Epithelial cell of esophagus (primary cell): ENCODE results near the gene ACTMAP.

ENCODE experiments used
- DNase-seq: peaks from one replicate; pipeline ENCODE4 v3.0.0; 2010; ENCODE audit warnings: low read depth
- H3K4me3 ChIP-seq: 2 replicates; pipeline ENCODE4 v1.5.1; 2011; ENCODE audit warnings: mild to moderate bottlenecking, low read length, control low read depth
- CTCF ChIP-seq: IDR thresholded peaks from 2 replicates; pipeline ENCODE4 v1.5.1; 2011; ENCODE audit warnings: low read depth, mild to moderate bottlenecking, low read length, control low read depth, inconsistent platforms; ENCODE audit not compliant: insufficient read depth; ENCODE audit errors: missing control alignments

ACTMAP gene

GRCh38 chr19:40754611-40755247 lies 4.5 kb upstream of the ACTMAP start:
- no peak for TF ChIP-seq CTCF
- peak; percentile 55 for DNase-seq
- no peak overlapping the region for H3K4me3 ChIP-seq

DNA sequence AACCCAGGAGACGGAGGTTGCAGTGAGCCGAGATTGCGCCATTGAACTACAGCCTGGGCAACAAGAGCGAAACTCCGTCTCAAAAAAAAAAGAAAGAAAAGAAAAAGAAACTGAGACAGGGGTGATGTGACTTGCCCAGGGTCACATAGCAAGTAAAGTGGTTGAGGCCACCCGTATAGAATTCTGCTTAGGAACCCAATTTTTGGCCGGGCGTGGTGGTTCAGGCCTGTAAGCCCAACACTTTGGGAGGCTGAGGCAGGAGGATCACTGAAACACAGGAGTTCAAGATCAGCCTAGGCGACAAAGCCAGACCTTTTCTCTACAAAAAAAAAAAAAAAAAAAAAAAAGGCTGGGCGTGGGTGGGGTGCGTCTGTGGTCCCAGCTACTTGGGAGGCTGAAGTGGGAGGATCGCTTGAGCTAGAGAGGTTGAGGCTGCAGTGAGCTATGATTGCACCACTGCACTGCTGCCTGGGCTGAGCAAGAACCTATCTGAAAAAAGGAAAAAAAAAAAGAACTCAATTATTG lies 2.0 kb upstream of the ACTMAP start:
- DNase-seq = no peak
- no peak for TF ChIP-seq CTCF

GRCh38 chr19:40750874-40751537 lies 729 bp upstream of the ACTMAP start, which contains the start of gene SNRPA:
Gene SNRPA, plus strand, starts transcription at chr19:40751203. Its CDS starts 206 bp downstream, at chr19:40751409.
- peak within 1 kb of the TSS; percentile 99 for H3K4me3 ChIP-seq
- DNase-seq = peak; percentile 98
- no peak for TF ChIP-seq CTCF

More for the DNA sequence above, 2.0 kb upstream of the ACTMAP start:
- peak overlapping the region; percentile 99 for H3K4me3 ChIP-seq

- DNase-seq = no peak
- TF ChIP-seq CTCF = no peak
- no peak overlapping the region for H3K4me3 ChIP-seq
Observed at GRCh38 chr19:40747536-40747935, 2.7 kb downstream of the ACTMAP start.

DNA sequence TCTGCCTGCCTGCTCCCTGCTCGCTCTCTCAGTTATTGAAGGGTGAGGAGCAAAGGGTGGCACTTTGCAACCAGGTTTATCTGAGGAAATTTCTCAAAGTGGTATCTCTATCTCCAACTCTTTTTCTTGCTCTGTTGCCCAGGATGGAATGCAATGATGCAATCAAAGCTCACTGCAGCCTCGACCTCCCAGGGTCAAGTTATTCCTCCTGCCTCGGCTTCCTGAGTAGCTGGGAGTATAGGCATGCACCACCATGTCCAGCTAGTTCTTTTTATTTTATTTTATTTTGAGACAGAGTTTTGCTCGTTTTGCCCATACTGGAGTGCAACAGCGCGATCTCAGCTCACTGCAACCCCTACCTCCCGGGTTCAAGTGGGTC lies 4.9 kb downstream of the ACTMAP start:
- no peak for DNase-seq
- H3K4me3 ChIP-seq = no peak overlapping the region
- no peak for TF ChIP-seq CTCF

DNA sequence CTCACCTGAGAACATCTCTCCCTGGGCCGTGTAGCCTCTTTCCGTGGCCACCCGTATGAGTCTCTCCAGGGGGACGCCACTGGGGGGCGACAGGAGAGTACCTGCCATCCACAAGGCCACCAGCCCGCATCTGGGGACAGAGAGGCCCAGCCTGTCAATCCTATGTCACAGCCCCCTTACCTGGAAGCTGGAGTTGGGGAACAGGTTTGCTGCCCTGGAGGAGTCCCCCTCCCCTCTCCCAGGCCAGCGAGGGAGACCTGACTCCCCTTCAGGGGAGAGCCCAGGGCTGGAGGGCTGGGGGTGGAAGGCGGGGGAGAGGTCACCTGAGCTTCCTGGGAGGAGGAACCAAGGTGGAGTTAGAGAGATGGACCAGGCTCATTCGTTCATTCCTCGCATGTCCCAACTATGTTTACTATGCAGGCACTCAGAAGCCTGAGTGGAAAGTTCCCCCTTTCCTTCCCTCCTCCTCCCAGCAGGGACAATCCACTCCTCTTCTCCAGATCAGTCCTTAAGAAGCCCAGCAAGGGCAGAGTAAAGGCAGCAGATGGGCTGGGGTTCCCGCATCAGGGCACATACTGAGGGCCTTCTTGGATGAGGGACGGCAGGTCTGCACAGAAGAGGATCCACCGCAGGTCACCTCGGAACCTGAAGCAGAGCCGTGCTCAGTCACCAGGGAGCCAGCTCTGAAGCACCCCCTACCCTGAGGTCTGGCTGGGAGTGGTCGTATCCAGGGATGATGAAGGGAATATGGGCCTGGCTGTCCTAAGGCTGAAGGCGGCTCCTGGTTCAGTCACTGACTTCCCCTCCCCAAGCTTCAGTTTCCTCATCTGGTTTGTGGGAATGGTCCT lies 5.5 kb downstream of the ACTMAP start:
- no peak for DNase-seq
- H3K4me3 ChIP-seq = no peak overlapping the region
- no peak for TF ChIP-seq CTCF
